Left lung (tissue), 10 donors: ENCODE results near the gene AUTS2. TPM values are rescaled to one million over a fixed set of nuclear protein-coding genes. Genes with fewer than 3 reads are reported as not detected.

Experiments
- ATAC-seq: fragments of 200-7000 bp; cut with Tn5 transposase; one replicate; pipeline ENCODE4 v1.9.1; 2020; ENCODE audit warnings: moderate library complexity
- DNase-seq, 4 donors: peaks; one replicate each; pipeline ENCODE4 v3.0.0-alpha.2; 2013 to 2020
- H3K27ac ChIP-seq, 2 donors: fragments of 200-600 bp; sonication (generic) in 1 of 2; one replicate each; pipeline versions ENCODE4 v1.5.0 to v1.8.0; 2020 to 2021
- H3K27me3 ChIP-seq, 2 donors: fragments of 200-600 bp; sonication (generic) in 1 of 2; one replicate each; pipeline versions ENCODE4 v1.5.0 to v1.8.0; 2020 to 2021
- H3K36me3 ChIP-seq, 2 donors: fragments of 200-600 bp; sonication (generic) in 1 of 2; one replicate each; pipeline versions ENCODE4 v1.5.0 to v1.8.0; 2020 to 2021
- H3K4me1 ChIP-seq, 2 donors: fragments of 200-600 bp; one replicate each; pipeline ENCODE4 v1.8.0; 2021
- H3K4me3 ChIP-seq, 2 donors: fragments of 200-600 bp; sonication (generic) in 1 of 2; one replicate each; pipeline versions ENCODE4 v1.5.0 to v1.8.0; 2020 to 2021; ENCODE audit warnings: mild to moderate bottlenecking in 1 of 2
- H3K9me3 ChIP-seq, 2 donors: fragments of 200-600 bp; sonication (generic) in 1 of 2; one replicate each; pipeline versions ENCODE4 v1.5.0 to v1.8.0; 2020 to 2021
- CTCF ChIP-seq, 2 donors: fragments of 200-600 bp; sonication (generic) in 1 of 2; IDR thresholded peaks; one replicate each; pipeline versions ENCODE4 v1.5.0 to v1.8.0; 2021; ENCODE audit warnings: antibody characterized with exemption in 2 of 2
- intact Hi-C, 2 donors: fragments of 100-400 bp; cut with DNase I; formaldehyde crosslinking; loops; one replicate each; pipeline versions ENCODE4 v1.11.2 to v1.14.2; 2022
- polyA plus RNA-seq, 6 donors: library from polyadenylated mRNA; unstranded; fragments of 120-200 nt; gene quantifications; one replicate each; pipeline ENCODE4 v1.2.1, GENCODE V29; 2013; ENCODE audit not compliant: insufficient read length in 6 of 6
- total RNA-seq, 2 donors: library from RNA; stranded (reverse); fragmentation: NEBNext Ultra II Directional; extraction: Animal tissue kit (Norgen Biotek cat#: 25700); gene quantifications; one replicate each; pipeline ENCODE4 v1.2.1, GENCODE V29; 2021
- donor health status: DM: no; HTN: yes; CAD: no.
- donor health status: DM: no; HTN: no; CAD: no.

The AUTS2 gene
- total and polyA plus RNA-seq, 8 donors, result 40.4 to 119 (median 103) TPM

DNA sequence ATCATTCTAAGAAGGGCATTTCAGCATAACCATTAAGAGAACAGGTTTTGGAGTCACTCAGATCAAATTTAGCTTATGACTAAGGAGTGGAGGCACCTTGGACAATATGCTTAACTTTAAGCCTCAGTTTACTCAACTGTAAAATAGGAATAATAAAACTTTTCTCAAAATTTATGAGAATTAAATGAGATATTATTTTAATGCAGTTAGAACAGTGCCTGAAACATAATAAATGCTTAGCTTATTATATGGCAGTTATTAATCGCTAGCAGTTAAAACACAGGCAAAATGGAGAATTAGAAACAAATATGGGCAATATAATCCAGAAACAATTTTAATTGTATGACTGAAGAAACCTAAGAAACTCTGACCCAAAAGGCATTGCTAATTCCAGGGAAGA, 2.9 kb upstream of the AUTS2 start:
- ATAC-seq, result no peak
- peaks cover 0 to 46% of the 10 kb centered on the region in 2 donors for H3K27me3 ChIP-seq
- H3K36me3 ChIP-seq, result no peaks in the 10 kb centered on the region

GRCh38 chr7:69596056-69596455, 2.2 kb upstream of the AUTS2 start:
- ATAC-seq (no peak), DNase-seq (no peak)
- peaks cover 0 to 53% of the 10 kb centered on the region in 2 donors for H3K27me3 ChIP-seq
- H3K9me3 ChIP-seq, result no peaks in the 10 kb centered on the region
- H3K27ac ChIP-seq, result no peak overlapping the region
- H3K4me3 ChIP-seq, result no peak overlapping the region
- TF ChIP-seq CTCF (IDR thresholded peaks at IDR 0.05), result no peak
- H3K4me1 ChIP-seq, result peaks cover 0 to 22% of the 10 kb centered on the region in 2 donors
- intact Hi-C loops, result no loop called here
- H3K36me3 ChIP-seq, result no peaks in the 10 kb centered on the region

More for the DNA sequence above, 2.9 kb upstream of the AUTS2 start:
- Histone ChIP-seq H3K27ac (no peak overlapping the region), H3K9me3 (no peaks in the 10 kb centered on the region), H3K4me3 (no peak overlapping the region), H3K4me1 (peaks cover 0 to 22% of the 10 kb centered on the region in 2 donors)
- TF ChIP-seq CTCF (IDR thresholded peaks at IDR 0.05), result no peak
- intact Hi-C loops, result no loop called here
- no peak for DNase-seq

- Histone ChIP-seq H3K36me3 (no peaks in the 10 kb centered on the region), H3K27ac (peak overlapping the region; percentile 74 to 77), H3K4me3 (peak overlapping the region; percentile 56 to 63), H3K4me1 (peaks cover 0 to 22% of the 10 kb centered on the region in 2 donors), H3K27me3 (peaks cover 0 to 55% of the 10 kb centered on the region in 2 donors), H3K9me3 (no peaks in the 10 kb centered on the region)
- DNase-seq (no peak), ATAC-seq (no peak)
- no peak for TF ChIP-seq CTCF (IDR thresholded peaks at IDR 0.05)
- intact Hi-C loops, result no loop called here
Observed at GRCh38 chr7:69596723-69597277, 1.5 kb upstream of the AUTS2 start.

GRCh38 chr7:69597278-69598076, 798 bp upstream of the AUTS2 start:
- peak; percentile 37 for ATAC-seq
- DNase-seq, result peak in 3 of 4 donors; percentile 41 to 80 (median 48)

More at GRCh38 chr7:69597278-69598076, 798 bp upstream of the AUTS2 start:
- Histone ChIP-seq H3K36me3 (no peaks in the 10 kb centered on the region), H3K4me1 (peaks cover 0 to 22% of the 10 kb centered on the region in 2 donors), H3K27me3 (peaks cover 0 to 55% of the 10 kb centered on the region in 2 donors), H3K4me3 (peak overlapping the region; percentile 56 to 63), H3K9me3 (no peaks in the 10 kb centered on the region), H3K27ac (peak overlapping the region; percentile 74 to 77)
- intact Hi-C loops, result no loop called here
- TF ChIP-seq CTCF (IDR thresholded peaks at IDR 0.05), result no peak
